Activated gamma-delta T cell (primary cell): ENCODE measurements around the gene HLA-DRA.
"Not testable (repeated sequence)": the region's sequence is repeated elsewhere in the genome, so short reads cannot be mapped to it uniquely, and the experiment has no call there.

Experiments
- DNase-seq: peaks from one replicate; lab custom pipeline; 2025; lab: John Stamatoyannopoulos, UW

The HLA-DRA gene

GRCh38 chr6:32431142-32431541, 8.5 kb upstream of the HLA-DRA start:
- DNase-seq = no peak

- DNase-seq = no peak
These were observed 7.6 kb upstream of the HLA-DRA start for GRCh38 chr6:32432050-32432450.

GRCh38 chr6:32433950-32434349, 5.7 kb upstream of the HLA-DRA start:
- DNase-seq = not testable (repeated sequence)

DNA sequence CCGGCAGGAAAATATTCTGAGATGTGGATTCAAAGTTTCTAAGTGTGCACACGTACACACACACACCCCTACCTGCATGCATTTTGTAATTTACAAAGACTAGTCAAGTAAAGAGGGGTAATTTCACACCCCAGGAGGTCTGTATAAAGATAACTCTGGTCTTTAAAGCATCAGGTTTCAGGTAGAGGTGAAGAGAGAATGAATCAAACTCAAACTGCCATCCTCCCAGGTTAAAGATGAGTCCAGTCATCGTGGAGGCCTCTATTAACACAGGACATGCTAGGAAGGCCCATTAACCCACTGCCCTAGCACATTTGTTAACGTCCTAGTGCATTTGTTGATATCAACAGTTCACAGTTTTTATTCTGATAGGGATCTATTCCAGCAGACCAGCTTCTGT, 3.5 kb upstream of the HLA-DRA start:
- no peak for DNase-seq

GRCh38 chr6:32436995-32437836, 2.5 kb upstream of the HLA-DRA start:
- no peak for DNase-seq

DNA sequence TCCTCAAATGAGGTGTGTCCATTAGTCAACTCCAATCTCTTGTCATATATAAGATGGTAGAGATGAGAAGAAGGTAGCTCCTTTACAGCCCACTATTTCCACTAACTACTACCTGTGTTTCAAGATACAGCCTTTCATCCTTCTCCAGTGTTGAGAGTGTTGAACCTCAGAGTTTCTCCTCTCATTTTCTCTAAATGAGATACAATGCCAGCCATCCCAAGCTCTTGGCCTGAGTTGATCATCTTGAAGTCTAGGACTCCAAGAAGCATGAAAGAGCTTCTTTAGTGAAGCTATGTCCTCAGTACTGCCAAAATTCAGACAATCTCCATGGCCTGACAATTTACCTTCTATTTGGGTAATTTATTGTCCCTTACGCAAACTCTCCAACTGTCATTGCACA, 548 bp upstream of the HLA-DRA start:
- DNase-seq = no peak

- no peak for DNase-seq
These were observed 2.6 kb downstream of the HLA-DRA start for GRCh38 chr6:32442243-32442667.

- no peak for DNase-seq
These were observed 3.4 kb downstream of the HLA-DRA start for GRCh38 chr6:32442977-32443552.

GRCh38 chr6:32444433-32444832, 4.7 kb downstream of the HLA-DRA start:
- no peak for DNase-seq

GRCh38 chr6:32445321-32445854, 5.7 kb downstream of the HLA-DRA start:
- DNase-seq = no peak

DNA sequence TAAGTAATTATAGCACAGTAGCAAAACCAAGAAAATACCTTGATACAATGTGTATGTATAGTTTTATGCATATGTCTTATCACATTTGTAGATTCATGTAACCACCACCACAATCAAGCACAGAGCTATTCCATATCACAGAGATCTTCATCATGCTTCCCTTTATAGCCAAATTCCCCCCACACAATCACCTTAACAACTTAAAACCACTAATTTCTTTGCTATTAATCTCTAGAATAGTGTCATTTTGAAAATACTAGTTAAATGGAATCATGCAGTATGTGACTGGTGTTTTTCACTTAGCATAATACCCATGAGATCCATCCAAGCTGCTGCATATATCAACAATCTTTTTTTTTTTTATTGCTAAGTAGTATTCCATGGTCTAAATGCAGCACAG, 8.2 kb downstream of the HLA-DRA start:
- DNase-seq = no peak

DNA sequence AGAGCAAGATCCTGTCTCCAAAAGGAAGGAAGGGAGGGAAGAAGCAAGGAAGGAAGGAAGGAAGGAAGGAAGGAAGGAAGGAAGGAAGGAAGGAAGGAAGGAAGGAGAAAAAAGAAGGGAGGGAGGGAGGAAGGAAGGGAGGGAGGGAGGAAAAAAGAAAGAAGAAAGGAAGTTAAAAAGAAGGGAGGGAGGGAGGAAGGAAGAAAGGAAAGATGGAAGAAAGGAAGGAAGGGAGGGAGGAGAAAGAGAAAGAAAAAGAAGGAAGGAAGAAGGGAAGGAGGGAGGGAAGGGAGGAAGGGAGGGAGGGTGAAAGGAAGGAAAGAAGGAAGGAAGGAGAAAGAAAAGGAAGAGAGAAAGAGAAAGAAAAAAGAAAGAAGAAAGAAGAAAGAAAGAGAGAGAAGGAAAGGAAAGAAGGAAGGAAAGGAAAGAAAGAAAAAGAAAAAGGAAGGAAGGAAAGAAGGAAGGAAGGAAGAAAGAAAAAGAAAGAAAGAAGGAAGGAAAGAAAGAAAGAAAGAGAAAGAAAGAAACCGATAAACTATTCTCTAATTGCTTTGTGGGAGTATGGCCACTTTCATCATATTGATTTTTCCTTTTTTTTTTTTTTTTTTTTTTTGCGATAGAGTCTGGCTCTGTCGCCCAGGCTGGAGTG, 9.5 kb downstream of the HLA-DRA start:
- no peak for DNase-seq

GRCh38 chr6:32457054-32457453, 17.4 kb downstream of the HLA-DRA start:
- no peak for DNase-seq

DNA sequence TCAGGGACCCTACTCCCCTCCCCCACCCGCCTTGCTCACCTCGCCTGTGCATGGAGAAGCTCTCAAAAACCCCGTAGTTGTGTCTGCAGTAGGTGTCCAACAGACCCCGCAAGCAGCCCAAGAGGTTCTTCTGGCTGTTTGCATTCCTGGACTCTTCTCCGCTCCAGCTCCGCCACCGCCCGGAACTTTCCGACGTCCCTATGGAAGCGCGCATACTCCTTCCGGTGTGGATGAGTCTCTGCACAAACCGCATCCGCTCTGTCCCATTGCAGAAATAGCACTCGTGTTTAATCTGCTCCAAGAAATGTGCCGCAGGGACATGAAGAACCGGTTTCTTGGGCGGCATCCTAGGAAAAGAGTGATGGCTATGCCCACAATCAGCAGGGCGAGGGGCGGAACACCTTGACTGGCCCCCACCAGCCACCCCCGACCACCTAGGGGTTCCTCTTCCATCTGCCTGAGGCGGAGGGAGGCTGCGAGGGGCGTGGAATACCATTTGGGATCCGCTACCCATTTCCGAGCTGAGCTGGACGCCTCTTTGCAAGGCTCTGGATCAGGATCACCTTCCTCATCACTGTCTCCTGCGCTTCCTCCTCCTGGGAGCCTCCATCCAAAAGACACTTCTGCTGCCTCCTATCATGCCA, 20.2 kb downstream of the HLA-DRA start:
- no peak for DNase-seq

GRCh38 chr6:32460528-32460927, 20.8 kb downstream of the HLA-DRA start:
- no peak for DNase-seq

DNA sequence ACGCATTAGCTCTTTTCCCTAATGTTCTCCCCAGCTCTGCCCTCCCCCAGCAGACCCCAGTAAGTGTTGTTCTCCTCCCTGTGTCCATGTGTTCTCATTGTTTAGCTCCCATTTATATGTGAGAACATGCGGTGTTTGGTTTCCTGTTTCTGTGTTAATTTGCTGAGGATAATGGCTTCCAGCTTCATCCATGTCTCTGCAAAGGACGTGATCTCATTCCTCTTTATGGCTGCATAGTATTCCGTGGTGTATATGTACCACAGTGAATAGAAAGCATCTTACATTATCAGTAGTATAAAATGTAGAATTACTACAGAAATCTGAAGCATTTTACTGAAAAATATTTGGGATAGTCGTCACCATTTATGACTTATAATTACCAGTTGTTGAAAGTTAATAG, 21.8 kb downstream of the HLA-DRA start:
- no peak for DNase-seq

GRCh38 chr6:32462609-32463008, 22.9 kb downstream of the HLA-DRA start:
- DNase-seq = no peak

GRCh38 chr6:32467743-32468503, 28.2 kb downstream of the HLA-DRA start:
- not testable (repeated sequence) for DNase-seq

DNA sequence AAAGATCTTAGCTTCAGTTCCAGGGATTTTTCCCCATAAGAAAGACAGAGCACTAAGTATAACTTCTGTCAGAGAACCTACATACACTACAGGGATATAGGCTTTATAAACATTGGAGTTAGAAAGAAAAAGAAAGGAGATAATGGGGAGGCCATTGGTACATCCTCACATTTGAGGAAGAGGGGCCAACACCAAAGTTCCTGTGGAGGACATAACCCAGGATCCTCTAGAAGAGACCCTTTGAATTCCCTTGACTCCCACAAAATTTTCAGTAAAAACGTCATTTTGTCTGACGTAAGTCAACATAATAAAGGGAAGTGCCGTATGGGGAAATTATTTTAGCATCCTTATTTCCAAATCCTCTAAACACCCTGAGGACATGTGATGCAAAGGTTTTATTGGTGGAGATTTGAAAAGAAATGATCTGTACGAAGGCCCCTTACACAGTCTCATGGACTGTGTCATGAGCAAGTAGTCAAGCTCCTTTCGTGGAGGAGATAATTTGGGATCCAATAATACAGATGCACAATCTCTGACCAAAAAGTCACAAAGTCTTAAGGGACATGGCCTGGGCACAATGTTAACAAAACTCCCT, 33.2 kb downstream of the HLA-DRA start:
- no peak for DNase-seq

DNA sequence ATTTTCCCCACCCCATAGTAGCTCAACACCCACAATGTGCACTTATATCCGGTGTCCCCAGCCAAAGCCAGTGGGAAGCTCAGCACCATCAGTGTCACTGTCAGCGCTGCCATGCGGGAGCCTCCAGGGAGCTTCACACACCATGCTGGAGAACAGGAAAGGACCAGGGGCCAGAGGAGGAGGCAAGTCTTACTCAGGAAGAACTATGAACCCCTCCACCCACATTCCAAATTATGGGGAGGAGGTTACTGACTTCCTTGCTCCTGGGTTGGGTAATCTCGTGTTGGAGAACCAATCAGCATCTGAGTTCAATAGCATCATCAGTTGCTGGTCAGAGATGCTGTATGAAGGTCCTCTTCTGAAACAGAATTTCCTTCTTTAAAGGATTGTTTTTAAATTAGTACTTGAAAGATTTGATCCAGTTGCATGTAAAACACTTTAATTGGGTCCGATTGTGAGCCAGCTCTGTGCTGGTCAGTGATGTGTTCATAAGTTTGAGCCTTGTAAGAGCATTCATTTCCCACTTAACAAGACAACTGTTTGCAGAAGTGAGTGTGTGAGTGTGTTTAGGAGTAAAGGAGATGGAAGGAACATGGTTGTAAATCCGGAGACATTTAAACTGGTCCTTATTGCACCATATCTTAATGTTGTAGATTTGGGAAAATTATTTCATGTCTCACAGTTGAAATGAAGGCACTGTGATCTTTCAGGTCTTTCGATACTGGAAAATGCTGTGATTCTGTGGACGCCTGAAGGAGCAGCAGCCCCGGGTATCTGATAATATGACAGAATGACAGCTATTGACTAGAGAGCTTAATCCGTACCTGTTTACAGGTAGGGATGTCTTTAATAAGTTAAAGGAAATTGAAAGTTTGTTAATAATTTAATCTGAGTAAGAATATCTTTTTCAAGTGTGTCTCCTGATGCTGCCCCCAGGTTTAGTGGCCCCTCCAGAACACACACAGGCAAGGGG, 34.0 kb downstream of the HLA-DRA start:
- DNase-seq = not testable (repeated sequence)
